AG08396 (cell line): ENCODE measurements around the gene ZNF672.
"Not testable (repeated sequence)": the region's sequence is repeated elsewhere in the genome, so short reads cannot be mapped to it uniquely, and the experiment has no call there.

Experiments used
- DNase-seq: peaks from one replicate; pipeline ENCODE4 v3.0.0; 2012; ENCODE audit warnings: low spot score, mixed read lengths

Gene ZNF672

DNA sequence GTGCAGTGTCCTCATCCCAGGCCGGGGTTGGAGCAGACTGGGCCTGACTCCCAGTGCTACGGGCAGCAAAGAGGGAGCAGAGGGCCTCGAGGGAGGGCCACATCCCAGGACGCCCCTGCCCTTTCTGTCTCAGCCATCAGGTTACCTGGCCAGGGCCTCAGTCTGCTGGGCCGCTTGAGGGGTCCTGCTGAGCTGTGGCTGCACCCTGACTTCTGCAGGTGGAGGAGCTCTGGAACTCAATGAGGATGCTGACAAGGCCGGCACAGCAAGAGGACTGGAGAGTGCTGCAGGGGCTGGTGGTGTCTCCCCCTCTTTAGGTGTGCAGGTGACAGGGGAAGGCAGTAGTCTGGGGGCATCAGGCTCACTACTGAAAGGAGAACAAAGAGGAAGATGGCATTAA, 17.6 kb downstream of the ZNF672 start:
- DNase-seq: no peak

DNA sequence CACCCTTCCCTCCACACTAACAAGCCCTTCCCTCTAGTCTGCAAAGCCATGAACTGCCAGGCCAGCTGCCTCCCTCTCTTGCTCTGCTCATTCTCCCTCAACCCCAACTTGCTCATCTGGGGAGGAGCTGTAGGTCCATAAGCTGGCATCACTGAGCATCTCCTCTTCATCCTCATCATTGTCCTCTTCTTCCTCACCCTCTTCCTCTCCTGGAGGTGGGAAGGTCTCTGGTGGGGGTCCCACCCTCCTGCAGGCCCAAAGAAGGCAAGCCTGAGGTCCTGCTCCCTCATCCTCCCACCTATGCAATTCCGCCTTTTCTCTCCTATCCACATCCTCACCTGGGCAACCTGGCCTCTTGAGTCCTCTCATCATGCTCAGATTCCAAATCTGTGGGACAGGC, 18.2 kb downstream of the ZNF672 start:
- DNase-seq: no peak

DNA sequence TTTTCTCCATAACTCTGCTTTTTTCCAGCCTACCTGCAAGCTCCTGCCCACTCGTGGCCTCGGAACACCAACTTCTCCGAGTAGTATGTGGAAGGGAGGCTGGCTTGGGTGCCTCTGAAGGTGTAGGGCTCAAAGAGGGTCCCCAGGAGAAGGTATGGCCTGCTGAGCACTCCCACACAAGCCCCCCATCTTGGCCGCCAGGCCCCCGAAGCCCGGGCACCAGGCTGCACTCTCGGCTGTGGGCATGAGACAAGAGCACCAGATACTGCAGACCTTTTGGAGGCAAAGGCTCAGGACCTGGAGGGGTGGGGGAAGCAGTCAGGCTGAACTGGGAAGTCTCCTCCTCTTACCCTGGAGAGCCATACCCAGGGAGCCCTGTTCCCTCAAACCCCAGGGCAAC, 19.2 kb downstream of the ZNF672 start:
- DNase-seq: no peak

DNA sequence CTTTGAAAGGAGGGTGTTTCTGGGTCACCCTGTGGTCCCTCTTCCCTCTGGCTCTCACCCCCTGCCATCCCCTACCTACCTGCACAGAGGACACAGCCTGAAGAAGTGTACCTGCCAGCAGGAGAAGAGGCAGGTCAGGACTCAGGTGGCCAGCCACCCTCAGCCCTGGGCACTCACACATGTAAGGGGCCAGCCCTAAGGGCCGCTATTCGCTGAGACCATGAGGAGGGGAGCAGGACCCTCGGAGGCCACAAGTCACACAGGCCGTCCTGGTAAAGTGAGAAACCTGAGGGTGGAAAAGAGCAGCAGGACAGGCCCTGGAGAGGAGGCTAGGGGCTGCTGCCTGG, 19.7 kb downstream of the ZNF672 start:
- no peak for DNase-seq

DNA sequence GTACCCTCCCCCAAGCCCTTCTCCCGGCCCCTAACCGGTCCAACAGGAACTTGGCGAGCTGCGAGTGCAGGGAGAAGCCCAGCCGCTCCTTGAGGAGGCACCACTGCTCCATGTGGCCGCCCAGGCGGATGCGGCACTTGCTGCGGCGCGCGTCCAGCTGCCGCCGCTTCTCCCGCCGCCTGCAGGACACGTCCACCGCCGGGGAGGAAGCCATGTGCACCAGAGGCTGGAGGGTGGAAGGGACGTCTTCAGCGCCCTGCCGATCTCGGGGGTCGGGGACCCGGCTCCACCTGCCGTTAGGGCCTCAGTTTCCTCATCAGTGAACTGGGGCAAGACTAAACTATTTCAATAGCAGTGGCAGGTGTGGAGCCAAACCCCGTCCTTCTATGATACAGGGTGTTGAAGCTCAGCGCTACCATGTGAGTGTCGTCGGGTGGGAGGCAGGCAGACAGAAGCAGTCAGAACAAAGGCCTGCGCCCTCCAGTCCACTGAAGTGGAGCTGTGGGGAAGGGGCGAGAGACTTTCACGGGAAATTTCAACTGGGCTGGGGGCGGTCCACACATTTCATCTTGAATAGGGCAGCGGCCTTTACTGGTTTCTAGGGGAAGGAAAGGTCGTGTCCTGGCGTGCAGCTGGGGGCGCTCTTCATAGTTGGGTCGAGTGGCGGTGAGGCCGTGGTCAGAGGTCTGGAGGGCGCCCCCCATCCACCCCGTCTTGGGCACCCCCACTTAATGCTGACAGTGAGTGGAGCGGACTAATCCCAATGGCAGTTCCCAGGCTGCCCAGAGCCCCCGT, 20.3 kb downstream of the ZNF672 start:
- DNase-seq: peak; percentile 80

DNA sequence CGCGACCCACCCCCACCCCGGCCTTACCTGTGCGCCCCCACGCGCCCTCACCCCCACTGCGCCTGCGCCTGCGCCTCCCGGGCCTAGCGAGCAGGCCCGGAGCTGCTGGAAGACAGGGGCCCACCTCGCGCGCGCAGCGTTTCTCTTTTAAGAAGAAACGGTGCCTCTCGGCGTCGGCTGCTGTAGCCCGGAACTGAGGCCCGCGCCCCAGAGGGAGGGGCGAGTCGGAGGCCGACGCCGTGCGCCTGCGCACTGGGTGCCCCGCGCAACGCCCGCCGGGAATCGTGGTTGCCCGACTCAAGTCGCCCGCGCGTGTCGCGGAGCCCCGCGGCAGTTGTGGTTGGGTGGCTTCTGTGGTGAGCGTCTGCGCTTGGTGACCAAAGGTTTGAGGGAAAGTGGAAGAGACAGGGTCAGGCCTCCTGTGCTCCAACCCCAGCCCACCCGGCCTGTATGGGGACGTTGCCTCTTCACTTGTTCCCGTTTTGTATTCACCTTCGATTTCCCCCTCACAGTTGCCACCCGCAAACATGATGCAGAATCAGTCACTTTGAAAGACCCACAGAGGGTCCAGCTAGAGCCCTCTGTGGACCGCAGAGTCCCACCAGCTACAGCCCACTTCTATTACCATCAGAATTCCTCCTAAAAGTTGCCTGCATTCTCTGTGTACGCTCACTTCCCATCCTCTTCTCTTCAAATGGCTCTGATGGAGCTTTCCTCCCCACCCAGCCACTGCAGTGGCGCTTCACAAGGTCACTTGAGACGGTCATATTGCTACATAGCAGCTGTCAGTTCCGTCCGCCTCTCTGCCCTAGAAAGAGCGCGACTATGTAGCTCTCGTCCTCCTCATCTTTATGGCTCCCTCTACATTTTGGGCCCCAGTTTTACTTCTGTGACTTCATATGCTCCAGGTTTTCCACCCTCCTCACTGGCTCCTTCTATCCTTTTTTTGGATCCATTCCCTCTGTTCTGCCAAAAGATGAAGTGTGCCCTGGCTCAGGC, 21.2 kb downstream of the ZNF672 start, which contains the start of gene ZNF692:
Gene ZNF692, minus strand, starts transcription at position 195 of the 999 bp plus-strand sequence. CDS start 776 bp downstream, outside the sequence.
- DNase-seq: peak; percentile 99

DNA sequence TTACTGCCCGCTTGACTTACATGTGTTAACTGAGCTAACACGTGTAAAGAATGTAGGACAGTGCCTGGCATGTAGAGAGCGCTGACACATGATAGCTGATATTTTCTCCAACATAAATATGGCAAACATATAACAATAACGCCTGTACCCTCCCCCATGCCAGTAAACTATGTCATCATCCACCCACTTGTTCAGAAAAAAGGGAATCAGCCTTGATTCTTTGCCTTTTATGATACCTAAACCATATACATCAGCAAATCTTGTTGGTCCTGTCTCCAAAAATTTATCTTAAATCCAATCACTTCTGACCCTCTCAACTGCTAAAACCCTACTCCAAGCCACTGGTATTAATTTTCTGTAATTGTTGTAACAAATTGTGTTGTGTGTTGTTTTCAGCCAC, 22.0 kb downstream of the ZNF672 start:
- no peak for DNase-seq

DNA sequence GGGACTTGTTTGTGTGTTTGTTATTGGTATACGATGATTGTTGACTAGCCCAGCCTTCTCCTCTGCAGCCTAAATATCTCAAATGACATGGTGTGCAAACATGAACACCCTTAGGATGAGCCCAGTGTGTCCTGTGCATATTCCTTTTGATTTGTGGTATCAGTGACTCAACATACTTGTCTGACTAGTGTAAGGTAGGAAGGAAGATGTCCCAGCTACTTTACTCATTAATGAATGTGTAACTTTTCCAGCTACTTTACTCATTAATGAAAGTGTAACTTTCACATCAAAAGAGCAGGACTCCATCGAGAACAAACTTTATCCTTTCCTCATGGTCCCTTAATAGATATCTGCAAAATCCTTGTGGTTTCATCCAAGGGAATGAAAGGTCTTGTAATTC, 23.6 kb downstream of the ZNF672 start:
- peak; percentile 2 for DNase-seq

DNA sequence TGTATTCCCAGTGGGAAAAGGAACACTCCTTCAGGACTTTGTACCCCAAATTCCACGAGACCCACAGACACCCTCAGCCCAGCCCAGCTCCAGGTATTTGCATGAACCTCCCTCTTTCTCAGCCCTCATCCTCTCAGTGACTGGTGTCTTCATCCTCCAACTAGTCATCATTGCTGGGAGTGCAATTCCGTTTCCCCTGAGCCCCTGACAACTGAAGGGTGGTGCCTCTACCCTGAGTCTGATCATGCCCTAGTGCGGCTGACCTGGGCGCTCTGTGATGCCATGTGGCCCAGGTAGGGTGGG, 24.6 kb downstream of the ZNF672 start:
- no peak for DNase-seq

DNA sequence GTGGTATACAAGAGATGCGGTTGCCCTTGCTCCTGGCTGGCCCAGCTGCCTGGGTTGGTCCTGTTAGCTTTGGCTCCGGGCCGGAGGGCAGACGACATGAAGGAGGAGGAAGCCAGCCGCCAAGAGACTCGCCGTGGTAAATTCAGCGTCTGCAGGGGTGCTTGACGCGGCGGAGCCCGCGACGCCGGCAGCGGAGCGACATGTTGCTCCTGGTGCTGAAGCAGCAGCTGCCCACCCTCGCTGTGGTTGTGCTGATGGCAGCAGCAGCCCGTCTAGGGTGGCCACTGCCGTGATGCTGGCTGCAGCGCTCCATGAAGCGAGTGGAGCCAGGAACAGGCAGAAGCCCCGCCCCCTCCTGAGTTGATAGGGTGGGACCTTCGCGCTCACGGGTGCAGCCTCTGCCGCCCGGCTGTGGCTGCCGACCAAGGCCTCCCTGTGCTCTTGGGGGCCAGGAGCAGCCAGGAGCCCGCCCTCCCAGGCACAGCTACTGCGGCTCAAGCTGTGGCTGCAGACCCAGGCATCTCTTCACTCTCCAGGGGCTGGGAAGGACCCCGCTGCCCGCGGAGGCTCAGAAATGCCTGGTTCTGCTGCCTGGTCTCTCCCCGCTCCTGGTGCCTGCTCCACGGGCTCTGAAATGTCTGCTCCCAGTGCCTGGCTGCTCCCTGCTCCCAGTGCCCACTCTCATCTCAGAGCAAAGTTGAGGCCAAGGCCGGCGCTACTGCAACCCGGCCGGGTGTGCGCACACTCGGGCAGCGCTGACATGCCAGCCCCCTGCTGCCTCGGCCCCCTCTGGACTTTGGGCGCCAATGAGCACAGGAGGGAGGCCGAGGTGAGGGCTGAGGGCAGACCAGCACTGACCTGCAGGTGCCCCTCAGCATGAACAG, 25.2 kb downstream of the ZNF672 start:
- DNase-seq: peak; percentile 76

DNA sequence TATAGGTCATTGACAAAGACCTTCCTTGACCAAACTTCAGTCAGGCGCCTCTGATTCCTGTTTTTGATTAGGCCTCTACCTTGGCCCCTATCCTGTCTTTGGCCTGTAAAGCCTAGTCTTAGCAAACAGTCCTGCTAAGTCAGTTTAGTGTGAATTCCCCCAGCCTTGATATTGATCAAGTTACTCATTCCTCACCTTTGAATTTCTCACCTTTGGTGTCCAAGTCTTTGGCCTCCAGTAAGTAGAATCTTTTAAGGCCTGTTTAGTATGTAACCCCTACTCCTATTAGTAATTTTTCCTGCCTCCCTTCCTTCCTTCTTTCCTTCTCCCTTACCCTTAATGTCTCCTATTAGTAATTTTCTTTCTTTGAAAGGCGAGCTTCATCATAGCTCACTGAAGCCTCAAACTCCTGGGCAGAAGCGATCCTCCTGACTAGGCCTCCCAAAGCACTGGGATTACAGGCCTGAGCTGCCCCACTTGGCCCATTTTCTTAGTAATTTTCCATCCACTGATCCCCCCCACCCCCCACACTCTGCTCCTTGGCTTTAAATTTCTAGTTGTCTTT, 33.9 kb downstream of the ZNF672 start:
- DNase-seq: no peak

DNA sequence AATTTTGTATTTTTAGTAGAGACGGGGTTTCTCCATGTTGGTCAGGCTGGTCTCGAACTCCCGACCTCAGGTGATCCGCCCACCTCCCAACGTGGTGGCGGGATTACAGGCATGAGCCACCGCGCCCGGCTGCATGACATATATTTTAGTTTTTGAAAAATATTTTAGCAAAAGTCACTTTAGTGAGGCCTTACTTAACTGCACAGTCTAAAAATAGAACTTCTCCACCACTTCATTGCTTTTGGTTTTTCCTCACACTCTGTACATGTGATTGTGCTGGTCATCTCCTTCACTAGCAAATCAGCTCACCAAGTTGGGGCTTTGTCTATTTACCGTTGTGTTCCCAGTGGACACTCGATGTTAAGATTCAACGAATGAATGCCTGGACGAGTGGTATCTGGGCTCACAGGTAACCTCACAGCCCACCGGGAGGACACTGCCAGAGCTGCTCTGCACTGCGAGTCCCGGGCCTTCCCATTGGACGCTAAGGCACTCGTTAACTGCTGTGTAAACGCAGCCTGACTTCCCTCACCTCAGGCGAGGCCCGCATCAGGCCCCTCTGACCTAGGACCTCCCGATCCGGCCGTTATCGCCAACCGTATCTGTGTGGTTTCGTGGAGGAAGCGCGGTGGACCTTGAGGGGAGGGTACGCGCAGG, 34.9 kb downstream of the ZNF672 start:
- peak; percentile 45 for DNase-seq

DNA sequence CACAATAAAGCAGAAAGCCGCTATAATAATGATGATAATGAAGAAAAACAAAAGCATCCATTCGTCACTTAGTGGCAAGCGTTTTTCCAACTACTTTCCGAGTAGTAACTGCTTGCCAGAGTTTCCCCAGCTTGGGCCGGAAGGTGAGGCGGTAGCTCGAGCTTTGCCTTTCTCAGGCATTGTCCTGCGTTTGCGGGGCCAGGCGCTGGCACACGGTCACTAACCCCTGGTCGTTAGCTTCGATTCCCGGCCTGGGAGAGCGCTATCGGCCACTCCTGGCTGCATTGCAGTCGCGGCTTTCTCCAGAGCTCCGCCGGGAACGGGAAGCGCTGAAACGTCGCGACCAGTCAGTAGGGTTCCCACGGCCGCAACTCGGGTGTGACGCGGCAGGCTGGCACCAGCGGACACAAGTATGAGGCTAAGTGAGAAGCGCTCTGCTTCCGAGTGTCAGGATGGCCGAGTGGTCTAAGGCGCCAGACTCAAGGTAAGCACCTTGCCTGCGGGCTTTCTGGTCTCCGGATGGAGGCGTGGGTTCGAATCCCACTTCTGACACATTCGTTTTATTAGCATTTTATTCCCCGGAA, 35.5 kb downstream of the ZNF672 start:
- DNase-seq: peak; percentile 90

DNA sequence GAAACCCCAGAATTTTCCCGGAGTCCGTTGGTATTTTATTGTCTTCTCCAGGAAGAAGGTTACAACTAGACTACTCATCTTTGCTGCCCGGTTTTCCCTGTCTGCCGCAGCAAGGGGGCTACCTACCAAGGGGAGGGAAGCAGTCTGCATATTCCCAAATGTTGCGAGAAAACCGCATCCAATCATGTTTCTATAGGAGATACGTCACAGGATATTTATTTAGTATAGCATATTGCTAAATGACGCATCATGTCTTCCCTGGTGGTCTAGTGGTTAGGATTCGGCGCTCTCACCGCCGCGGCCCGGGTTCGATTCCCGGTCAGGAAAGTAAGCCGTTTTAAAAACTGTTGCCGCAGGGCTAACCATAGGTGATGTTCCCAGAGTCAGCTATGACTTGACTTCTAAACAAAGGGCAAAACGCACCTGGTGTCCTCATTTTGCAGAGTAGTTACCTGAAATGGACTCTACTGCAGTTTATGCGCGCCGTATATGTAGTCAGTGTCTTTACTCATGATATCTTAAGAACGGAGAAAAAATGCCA, 36.0 kb downstream of the ZNF672 start:
- peak; percentile 50 for DNase-seq

DNA sequence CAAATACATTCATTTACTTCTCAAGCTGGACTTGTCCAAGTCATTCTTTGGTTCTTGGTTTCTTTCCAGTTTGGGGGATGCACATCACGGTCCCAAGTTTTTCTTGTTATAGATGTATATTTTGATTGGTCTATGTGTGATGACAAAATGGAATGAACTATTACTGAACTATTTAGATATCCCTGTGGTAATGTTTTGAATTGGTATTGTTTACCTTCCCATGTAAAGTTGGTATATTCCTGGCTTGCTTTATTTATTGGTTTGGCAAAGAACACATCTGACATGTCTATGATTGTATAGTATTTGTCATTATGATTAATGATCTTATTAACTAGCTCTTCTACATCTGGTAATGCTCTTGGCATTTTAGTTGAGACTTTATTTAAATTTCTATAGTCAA, 43.2 kb downstream of the ZNF672 start:
- DNase-seq: no peak

DNA sequence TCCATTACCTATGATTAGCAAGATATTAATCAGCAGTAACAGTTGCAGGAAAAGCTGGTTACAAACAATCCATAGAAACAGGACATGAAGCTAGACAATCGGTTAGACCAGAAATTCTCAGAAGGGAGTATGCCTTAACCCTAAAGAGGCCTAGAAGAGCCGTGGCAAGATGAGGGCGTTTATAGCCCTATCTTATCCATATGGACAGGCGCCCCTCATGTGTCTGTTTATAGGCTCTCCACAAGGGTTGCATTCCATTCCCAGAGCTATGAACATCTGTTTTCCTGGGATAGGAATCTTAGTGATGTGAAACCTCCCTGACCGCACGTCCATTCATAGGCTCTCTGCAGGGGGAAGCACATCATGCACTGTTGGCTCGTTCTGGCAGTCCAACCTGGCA, 44.4 kb downstream of the ZNF672 start:
- not testable (repeated sequence) for DNase-seq

DNA sequence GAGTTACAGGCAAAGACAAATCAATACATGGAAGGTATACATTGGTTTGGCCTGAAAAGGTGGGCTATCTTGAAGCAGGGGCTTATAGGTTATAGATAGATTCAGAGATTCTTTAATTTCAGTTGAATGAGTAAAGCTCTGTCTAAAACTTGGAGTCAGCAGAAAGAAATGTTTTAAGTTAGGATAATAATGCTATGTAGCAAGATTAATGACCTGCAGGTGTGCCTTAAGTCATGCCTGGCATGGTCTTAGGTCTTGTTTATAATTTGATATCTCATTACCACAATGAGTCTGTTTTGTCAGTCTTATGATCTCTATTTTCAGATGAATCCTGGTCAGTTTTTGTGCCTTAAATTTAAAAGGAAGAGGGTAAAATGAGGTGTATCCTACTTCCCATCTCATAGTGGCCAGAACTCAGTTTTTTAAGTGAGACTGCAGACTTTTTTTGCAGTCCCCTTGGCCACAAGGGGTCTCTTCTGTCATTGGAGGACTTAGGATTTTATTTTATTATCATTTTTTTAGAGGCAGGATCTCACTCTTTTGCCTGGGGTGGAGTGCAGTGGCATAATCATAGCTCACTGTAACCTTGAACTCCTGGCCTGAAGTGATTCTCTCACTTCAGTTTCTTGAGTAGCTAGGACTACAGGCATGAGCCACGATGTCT, 46.7 kb downstream of the ZNF672 start:
- no peak for DNase-seq

DNA sequence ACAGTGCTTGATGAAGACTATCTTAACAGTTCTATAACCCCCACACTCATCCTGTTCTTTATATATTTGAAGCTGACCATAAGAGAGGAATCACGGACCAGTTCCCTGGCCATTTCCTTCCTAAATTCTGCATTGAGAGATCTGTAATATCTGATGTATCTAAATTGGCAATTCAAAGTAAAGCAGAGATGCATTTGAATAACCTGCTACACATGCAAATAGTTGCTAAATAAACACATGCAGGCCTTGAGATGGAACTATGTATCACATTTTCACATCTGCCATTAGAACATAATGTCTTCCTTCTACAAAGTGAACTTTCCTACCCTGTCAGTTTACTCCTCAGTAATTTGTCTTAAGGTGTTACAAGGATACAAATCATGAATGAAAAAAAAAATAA, 47.6 kb downstream of the ZNF672 start:
- no peak for DNase-seq

DNA sequence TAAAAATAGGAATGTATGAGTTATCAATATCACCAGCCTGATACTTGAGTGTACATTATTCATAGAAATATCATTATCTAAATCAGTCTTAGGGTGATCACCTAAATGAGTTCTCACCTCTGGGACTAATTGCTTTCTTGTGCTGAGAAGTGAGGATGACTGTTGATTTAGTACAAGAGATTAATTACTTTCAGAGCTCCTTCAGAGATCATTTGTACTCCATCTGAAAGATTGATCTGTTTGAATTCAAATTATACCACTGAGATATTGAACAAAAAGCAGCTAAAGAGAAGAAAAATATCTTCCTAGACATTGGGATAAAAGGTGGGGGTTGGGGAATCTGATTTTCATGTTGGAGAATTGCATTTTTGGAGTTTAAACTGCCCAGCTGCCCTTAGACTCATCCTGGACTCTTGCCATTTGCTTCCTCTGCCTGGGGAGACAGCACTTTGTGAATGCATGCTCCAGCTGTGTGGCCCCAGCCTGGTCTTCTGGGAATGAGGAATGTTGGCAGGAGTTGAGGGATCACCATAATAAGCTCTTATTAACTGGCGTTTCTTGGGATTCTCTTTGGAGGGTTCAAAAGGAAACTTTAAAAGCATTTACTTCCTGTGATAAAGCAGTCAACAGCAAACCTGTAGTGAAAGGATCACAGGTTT, 48.3 kb downstream of the ZNF672 start:
- no peak for DNase-seq

DNA sequence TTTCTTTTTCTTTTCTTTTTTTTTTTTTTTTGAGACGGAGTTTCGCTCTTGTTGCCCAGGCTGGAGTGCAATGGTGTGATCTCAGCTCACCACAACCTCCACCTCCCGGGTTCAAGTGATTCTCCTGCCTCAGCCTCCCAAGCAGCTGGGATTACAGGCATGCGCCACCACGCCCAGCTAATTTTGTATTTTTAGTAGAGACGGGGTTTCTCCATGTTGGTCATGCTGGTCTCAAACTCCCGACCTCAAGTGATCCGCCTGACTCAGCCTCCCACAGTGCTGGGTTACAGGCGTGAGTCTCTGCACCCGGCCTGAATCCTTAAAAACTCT, 51.9 kb downstream of the ZNF672 start:
- not testable (repeated sequence) for DNase-seq
